Measurements from ENCODE around the gene GEMIN4.

GRCh38 chr17:774313-774584 is 22.2 kb upstream of the GEMIN4 start:
- TF ChIP-seq CTCF (IDR thresholded peaks at IDR 0.05) (no peak), EP300 (IDR thresholded peaks at IDR 0.05; ENCODE audit: low read depth) (no peak), POLR2A (IDR thresholded peaks at IDR 0.05) (no peak), POLR2AphosphoS5 (IDR thresholded peaks at IDR 0.05) (no peak)

Measured in transverse colon (tissue), 4 donors.